CD4-positive, alpha-beta T cell treated with Interleukin-2 at 100 ng/mL for 4 hours (primary cell): ENCODE measurements around the gene SESN1.

Experiments used
- DNase-seq: peaks from one replicate; pipeline ENCODE4 v3.0.0-alpha.2; 2020; ENCODE audit warnings: low spot score

Gene SESN1

GRCh38 chr6:108937170-108937569 lies 157.5 kb downstream of the SESN1 start:
- no peak for DNase-seq
